NCI-H1694 treated with DMSO at 0.1 percent for 48 hours (cell line): ENCODE measurements around the gene LAMB1.
"Not testable (repeated sequence)": the region's sequence is repeated elsewhere in the genome, so short reads cannot be mapped to it uniquely, and the experiment has no call there.

Experiments used
- DNase-seq: peaks from one replicate; lab custom pipeline; 2025; lab: John Stamatoyannopoulos, UW

LAMB1 gene

DNA sequence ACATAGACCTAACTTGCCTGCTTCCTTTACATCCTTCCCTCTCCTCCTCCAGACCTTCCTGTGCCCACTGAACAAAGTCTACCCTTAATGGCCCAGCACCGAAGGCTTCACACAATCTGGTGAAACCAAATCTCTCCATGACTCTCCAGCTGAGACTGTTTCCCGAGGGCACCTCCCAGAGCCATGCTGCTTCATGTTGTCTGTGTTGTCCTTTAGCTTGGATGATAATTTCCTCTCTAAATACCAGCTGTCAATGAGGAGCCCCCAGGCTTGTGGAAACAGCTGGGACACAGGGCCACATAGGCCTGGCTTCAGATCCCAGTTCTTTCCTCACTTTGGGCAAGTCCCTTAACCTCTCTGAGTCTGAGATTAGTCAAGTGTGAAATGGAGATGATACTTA, 57.6 kb downstream of the LAMB1 start:
- DNase-seq = peak; percentile 86

DNA sequence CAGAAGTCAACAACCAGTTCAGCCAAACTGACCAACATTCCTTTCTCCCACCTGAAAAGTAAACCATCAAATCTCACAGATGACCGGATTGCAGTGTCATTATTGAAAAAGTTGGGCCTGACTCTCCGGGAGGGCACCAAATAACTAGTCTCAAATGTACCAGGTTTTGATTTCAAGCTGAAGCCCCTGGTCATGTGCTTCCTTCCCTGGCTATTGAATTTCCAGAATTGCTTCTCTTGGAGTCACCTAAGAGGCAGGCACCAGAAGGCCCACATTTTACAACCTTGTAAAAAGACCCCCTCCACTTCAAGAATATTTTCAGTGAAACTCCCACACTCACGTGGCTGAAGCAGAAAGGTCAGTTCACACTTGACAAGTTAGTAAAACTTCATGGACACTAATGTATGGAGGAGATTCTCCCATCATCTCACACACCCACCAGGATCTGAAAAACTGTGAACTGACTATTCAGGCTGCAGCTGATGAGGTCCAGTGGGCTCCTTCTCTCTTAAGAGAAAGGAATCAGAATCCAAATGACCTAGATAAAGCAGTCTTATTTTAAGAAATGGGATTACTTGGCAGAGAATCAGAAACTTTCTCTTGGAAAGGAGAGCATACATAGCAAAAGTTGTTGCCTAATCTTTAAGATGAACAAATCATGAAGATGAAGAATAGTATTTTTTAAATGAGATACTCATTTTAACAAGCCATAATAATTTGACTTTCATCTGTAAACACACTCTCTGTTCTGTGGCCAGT, 58.4 kb downstream of the LAMB1 start:
- DNase-seq = no peak

DNA sequence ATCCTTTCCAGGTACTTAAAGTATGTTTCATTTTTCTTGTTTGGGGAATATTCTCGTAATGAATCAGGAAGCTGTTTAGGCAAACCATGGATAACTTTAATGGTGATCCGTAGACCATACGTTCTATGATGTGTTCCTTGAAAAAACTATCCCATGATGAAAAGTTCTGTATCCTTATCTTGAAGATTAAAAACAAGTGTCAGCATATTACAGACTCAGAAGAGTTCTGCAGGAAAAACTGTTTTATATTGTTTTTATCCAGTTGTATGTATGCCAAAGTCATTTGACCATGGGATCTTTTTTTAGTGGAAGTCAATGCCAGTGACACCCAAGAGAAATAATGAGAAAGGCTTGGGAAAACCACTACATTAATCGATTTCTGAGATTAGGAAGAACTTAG, 59.9 kb downstream of the LAMB1 start:
- no peak for DNase-seq

DNA sequence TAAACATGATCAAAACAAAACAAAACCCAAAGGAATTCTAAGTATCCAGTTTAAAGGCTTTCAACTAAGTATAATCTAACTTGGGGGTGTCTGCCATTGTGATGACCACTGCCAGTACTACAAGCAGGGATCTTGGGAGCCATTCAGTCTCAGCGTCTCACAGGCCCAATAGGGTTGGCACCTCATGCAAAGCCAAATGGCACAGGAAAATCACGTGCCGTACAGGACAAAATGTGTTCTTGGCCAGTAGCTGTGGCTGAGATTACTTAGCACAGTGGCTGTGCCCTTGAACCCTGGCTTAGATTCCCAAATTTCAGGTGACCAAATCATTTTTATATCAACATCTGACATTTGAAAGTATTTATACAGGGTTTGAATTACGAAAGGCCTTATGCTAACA, 62.0 kb downstream of the LAMB1 start:
- no peak for DNase-seq

DNA sequence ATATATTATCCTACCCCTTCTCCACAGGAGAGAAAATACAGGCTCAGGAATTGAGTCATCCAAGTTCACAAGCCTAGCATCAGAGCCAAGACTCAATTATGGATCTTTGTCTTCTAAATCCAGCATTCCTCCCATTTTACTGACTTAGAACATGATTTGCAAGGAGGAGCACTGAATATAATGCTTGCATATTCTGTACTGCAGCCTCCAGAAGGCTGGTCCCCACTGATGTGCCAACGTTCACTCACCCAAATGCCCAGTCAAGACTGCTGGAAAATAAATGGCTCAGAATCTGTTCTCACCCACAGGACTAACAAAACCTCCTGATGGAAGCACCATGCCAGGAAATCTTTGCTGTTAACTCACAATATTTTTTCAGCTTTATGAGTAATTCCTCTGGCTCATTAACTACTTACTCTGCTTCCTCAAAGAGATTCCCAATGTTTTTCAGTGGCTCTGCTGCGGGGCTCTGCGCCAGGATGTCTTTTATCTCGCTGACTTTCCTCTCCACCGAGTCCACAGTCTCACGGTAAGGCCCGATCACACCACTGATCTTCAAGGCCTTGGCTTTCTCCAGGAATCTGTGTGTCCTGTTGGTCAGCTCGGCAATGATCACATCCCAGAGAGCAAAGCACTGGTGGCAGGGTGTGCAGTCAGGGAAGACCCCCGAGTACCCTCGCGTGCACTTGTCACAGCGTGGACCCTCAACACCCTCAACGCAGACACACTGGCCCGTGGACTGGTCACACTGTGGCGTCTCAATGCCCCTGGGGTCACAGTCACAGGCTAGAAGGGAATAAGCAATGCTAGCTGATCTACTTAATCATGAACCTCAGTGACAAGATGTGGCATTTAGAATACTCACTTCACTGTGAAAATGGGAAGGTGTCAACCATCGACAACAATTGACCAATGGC, 63.1 kb downstream of the LAMB1 start:
- peak; percentile 11 for DNase-seq

DNA sequence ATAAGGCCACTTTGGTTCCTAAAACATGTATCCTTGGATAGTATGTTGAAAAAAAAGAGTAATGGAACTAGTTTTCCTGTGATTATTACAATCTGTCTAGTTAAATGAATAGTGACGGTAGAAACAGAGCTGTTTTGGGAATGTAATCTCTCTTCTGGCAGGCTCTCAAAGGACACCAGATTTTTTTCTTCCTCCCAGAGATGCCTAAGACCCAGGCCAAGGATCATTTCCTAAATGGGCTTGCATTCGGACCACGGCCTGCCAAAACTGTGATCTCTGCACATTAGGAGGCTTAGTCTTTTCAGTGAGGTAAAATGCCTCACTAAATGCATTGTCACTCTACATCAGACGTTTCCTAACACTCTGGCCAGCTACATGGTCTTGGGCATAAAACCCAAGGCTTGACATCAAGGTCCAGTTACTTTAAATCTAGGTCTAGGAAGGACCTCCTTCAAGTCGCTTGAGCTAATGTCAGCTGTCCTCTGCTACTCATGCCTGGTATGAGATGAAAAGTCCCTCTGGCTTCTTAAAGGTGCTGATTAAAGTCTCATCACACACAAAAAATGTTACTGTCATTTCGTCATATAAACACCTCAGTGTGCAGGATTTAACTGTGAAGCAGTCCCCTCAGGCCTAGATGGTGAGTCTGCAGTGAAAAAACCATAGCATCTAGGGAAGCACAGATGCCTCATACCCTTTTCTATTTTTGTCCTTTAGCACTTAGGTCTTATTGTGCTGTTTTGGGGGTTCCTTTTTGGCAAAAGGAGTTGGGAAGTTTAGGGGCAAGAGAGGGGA, 64.3 kb downstream of the LAMB1 start:
- DNase-seq = no peak

DNA sequence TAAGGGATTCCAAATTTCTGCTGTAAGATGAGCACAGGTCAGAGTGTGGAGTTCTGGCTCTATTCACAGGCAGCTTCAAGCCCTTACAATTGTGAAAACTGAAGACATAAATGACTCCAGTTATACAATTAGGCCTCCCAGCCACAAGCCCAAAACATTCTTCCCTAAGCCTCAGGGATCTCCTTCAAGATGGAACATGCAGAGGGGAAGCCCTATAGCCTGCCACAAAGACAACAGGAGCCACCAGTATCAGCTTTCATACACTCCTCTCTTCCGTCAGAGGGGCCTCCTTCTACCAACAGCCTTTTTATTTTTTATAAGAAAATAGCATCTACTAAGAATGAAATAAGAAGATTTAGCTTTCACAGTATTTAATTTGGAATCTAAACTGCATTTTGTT, 65.4 kb downstream of the LAMB1 start:
- no peak for DNase-seq

DNA sequence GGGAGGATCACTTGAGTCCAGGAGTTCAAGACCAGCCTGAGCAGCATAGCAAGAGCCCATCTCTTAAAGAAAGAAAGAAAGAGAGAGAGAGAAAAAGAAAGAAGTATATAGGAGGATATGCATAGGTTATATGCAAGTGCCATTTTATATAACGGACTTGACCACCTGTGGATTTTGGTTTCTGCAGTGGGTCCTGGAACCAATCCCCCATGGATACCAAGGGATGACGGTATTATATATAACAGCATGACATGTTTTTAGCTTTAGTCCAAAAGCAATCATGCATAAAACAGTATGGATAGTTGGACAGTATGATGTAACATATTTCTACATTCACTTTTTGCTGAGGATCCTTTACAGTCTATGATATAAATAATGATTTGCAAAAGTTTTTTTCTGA, 66.6 kb downstream of the LAMB1 start:
- no peak for DNase-seq

DNA sequence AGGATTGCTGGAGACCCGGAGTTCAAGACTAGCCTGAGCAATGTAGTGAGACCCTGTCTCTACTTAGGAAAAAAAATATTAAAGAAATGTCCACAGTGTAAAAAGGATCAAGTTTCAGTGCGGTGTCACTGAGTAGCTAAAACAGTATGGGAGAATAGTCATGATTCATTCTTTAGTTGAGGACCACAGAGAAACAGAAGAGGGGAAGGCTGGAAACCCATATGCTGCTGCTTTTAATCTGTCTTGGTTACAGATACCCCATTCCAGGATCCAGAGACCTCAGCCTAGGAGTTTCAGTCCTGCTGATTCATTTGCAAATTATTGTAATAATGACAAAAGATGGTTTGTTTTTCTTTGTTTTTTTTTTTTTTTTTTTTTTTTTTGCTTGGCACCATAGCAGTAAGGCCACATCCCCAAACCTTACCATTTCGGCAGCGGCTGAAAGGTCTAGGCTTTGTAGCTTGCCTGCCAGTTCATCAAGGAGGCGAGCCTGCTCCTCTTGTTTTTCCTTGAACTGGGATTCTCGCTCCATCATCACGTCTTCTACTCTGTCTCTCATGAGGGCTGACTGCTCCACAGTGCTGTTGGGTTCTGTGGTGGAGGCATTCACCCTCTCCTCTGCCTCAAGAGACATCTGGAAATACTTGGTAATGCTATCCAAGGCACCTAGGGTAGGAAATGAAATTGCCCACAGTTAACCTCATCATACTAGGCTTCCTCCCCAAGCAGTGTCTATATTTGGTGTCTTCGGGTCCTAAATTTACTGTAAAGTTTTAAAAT, 67.8 kb downstream of the LAMB1 start:
- no peak for DNase-seq

DNA sequence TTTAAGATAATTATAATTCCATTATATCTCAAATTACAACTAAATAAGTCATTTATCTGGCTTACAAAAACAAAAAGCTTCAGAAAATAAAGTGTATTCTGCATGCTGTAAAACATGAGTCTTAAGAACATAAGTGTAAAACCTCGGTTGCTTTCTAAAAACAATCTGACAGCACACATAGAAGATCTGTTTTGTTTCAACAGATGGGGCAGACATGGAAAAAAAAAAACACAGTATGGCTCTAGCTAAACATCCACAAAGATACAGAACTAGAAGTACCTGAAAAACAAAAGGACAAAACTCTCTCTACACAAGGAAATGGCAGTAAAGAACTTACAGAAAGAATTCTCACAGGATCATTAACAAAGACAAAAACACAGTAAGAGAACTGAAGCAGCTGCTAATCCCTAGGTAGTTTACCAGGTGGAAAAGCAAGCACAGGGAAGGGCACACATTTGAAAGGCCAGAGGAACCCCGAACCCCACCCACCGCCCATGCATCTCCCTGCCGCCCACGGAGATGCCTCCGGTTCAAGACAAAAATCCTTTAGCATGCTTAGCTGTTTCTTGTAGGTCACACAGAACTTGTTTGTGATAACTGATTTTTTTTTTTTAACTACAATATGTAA, 69.5 kb downstream of the LAMB1 start:
- DNase-seq = peak; percentile 27

DNA sequence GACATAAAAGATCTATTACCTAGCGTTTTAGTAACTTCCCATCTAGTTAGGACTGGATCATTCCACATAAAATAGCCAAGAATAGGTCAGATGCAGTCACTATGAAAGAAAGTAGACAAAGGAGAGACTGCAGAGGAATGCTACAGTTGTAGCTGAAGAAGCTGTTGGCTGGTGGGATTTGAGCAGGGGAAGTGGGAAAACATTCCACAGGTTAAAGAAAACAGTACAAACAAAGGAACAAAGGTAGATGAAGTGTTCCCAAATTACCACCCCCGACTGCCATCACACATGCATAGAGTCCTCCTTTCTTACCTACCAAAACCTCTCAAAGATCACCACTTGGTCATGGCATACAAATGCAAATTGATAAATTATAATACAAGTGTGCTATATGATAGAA, 70.2 kb downstream of the LAMB1 start:
- no peak for DNase-seq

DNA sequence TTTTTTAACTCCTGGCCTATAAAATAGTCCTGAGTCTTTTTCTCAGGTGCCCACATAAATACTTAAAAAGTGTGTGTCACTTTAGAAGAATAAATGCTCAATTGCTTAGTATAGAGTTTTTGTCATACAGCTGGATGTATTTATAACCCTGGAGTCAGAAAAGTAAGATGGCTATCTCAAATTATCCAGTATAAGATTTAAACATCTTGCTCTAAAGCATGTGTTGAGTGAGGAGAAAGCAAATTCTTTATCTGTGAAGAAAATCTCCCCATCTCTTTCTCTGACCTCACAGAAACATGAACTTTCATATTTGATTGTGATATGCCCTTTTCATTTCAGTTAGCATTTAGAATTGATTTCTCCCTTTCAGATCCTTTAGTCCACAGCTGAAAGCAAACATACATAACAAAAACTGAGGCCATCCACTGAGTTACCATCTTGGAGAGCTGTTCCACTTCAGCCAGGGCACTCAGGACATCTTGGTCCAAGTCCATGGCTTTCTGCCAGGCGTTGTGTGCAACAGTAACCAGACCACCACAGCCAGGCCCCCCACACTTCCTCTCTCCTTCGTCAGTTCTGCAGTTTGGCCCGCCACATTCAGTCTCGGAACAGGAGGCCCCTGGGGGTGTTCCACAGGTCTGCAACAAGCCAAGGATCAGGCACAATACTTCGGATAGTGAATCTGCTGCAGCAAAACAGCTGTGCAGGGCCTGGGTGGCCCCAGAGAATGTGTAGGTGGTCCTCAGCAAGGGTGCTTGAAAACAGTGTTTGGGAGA, 71.0 kb downstream of the LAMB1 start:
- no peak for DNase-seq

DNA sequence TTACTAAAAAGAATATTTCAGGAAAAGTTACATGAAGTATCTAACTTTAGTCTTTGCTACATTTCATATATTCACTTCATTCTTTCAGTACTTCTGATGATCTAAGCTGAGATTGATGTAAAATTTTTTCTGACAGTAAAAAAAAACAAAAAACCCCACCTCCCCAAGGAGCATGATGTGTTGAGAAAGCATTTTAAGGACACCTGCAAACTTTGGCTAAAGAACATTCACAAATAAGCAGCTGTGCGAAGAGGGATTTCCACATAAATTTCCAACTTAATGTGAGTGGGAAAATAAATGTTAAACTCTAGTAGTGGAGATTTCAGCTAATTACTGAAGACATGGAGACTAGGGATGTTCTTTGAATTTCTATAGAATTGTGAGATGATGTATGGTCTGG, 76.5 kb downstream of the LAMB1 start:
- DNase-seq = no peak

DNA sequence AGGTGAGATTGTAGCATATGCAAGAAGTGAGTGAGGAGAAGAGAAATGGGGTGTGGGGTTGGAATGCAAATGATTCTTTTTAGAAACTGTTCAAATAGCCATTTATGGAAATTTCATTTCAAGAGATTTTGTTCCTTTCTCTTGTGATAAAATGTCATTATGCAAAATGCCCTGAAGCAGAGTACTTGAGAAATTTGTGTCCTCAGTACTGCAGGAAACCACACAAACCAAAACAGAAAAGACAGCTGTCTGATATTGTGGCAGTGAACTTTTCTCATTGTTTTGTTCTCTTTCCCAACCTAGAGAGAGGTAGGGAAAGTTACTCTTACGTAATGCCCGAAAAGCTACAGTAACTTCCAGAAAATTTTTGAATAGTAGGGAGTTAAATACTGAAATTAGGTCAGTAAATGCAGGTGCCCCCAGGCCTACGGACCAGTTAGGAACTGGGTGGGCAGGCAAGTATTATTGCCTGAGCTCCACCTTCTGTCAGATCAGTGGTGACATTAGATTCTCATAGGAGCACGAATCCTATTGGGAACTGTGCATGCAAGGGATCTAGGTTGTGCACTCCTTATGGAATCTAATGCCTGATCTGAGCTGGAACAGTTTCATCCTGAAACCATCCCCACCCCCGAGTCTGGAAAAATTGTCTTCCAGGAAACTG, 78.0 kb downstream of the LAMB1 start:
- DNase-seq = no peak

DNA sequence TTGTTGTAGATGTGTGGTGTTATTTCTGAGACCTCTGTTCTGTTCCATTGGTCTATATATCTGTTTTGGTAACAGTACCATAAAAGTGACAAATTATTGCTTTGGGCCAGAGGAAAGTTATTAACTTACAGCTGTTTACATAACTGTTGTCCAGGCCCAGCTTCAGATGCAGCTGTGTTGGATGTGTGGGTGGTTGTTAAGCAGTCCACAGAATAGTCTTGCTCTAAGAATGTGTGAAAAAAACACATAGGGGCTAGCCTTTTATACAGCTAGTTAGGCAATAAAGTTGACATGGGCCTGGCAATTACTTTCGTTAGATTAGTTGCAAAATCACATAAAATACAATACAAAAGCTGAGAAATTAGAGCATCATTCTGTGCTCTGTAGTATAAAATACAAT, 80.1 kb downstream of the LAMB1 start:
- no peak for DNase-seq

DNA sequence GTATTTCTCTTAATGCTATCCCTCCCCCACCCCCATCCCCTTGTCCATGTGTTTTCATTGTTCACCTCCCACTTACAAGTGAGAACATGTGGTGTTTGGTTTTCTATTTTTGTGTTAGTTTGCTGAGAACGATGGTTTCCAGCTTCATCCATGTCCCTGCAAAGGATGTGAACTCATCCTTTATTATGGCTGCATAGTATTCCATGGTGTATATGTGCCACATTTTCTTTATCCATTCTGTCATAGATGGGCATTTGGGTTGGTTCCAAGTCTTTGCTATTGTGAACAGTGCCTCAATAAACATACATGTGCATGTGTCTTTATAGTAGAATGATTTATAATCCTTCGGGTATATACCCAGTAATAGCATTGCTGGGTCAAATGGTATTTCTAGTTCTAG, 81.1 kb downstream of the LAMB1 start:
- not testable (repeated sequence) for DNase-seq

DNA sequence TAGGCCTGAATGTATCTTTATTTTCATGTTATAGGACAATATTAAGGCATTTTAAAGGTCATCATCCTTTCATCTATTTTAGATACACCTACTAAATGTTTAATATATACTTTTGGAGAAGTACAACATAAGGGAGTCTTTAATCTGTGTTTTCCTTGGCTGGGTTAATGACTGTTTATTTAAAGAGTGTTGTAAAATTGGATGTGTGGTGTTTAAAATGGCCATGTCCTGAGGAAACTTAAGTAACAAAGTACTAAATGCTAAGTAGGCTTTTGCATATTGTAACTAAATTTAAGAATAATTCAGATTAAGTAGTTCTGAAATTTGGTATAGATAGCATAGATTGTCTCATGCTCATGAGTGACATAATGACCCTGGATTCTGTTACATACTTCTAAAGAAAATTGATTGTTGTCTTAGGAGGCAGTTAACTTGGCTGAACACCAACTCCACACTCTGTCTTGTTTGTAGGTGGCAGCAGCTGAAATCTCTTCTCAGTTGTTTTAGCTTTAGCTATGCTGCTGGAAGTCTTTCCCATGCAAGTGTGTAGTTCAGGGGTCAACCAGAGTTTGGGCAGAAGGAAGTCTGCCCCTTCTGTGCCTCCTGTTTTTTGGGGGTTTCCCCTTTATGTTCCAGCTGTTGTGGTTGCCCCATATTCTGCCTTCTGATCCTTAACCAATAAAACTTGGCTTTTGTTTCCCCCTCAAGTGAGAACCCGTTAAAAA, 82.8 kb downstream of the LAMB1 start:
- DNase-seq = no peak

DNA sequence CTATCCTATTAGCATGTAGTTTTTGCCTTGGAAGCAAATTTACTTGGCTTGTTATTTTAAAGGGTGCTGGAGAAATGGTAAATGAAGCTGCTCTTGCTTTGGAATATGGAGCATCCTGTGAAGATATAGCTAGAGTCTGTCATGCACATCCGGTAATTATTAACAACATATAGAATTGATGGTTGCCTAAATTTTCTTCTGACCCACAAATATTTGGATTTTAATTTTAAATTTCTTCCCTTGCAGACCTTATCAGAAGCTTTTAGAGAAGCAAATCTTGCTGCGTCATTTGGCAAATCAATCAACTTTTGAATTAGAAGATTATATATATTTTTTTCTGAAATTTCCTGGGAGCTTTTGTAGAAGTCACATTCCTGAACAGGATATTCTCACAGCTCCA, 84.0 kb downstream of the LAMB1 start:
- DNase-seq = no peak
